ENCODE measurements around the gene PAQR5.

DNA sequence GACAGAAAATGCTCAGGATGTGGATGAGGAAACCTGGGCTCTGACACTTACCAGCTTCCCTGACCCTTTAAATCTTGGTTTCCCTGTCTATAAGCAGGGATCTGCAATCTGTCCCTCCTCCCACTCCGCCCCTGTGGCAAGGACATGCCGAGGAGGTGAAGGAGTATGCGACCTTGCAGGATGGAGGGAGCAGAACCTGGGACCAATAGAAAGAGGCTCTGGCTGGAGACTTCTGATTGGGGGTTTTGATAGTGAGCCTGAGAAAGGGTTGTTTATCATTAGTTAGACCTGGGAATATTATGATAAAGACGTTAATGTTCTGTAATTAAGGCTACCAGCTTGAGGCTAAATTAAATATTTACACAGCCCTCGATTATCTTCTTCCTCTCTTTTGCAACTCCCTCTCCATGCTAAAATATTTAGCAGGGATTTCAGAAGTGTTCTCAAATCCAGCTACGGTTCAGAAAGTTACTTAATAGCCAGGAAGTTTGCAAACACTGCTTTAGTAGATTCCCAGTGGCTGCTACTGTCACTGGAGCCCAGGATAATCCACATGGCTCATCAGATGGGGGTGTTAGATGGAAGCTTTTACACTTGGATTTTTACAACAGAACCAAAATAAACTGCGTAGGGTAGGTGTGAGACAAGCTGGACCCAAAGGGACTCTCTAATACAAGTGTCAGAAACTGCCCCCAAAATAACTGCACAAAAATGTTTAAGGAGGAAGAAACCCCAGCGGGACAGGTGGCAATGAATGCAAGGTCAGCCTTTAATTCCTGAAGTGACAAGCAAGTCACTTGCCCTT is 9.2 kb upstream of the PAQR5 start:
- no peak for TF ChIP-seq ARHGAP35 (IDR thresholded peaks at IDR 0.05; ENCODE audit: partially characterized antibody)
- TF ChIP-seq CBX5 (IDR thresholded peaks at IDR 0.05; ENCODE audit: borderline replicate concordance, low read depth), result no peak
- no peak for TF ChIP-seq HNRNPL (IDR thresholded peaks at IDR 0.05; ENCODE audit: low read depth, low read length)
- TF ChIP-seq, protein P1, sequence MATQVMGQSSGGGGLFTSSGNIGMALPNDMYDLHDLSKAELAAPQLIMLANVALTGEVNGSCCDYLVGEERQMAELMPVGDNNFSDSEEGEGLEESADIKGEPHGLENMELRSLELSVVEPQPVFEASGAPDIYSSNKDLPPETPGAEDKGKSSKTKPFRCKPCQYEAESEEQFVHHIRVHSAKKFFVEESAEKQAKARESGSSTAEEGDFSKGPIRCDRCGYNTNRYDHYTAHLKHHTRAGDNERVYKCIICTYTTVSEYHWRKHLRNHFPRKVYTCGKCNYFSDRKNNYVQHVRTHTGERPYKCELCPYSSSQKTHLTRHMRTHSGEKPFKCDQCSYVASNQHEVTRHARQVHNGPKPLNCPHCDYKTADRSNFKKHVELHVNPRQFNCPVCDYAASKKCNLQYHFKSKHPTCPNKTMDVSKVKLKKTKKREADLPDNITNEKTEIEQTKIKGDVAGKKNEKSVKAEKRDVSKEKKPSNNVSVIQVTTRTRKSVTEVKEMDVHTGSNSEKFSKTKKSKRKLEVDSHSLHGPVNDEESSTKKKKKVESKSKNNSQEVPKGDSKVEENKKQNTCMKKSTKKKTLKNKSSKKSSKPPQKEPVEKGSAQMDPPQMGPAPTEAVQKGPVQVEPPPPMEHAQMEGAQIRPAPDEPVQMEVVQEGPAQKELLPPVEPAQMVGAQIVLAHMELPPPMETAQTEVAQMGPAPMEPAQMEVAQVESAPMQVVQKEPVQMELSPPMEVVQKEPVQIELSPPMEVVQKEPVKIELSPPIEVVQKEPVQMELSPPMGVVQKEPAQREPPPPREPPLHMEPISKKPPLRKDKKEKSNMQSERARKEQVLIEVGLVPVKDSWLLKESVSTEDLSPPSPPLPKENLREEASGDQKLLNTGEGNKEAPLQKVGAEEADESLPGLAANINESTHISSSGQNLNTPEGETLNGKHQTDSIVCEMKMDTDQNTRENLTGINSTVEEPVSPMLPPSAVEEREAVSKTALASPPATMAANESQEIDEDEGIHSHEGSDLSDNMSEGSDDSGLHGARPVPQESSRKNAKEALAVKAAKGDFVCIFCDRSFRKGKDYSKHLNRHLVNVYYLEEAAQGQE (IDR thresholded peaks at IDR 0.05; ENCODE audit: borderline replicate concordance), result no peak
- TF ChIP-seq, protein P1 (CRISPR knock-in tag; IDR thresholded peaks at IDR 0.05; ENCODE audit: low read depth), result no peak
- TF ChIP-seq, protein P2, sequence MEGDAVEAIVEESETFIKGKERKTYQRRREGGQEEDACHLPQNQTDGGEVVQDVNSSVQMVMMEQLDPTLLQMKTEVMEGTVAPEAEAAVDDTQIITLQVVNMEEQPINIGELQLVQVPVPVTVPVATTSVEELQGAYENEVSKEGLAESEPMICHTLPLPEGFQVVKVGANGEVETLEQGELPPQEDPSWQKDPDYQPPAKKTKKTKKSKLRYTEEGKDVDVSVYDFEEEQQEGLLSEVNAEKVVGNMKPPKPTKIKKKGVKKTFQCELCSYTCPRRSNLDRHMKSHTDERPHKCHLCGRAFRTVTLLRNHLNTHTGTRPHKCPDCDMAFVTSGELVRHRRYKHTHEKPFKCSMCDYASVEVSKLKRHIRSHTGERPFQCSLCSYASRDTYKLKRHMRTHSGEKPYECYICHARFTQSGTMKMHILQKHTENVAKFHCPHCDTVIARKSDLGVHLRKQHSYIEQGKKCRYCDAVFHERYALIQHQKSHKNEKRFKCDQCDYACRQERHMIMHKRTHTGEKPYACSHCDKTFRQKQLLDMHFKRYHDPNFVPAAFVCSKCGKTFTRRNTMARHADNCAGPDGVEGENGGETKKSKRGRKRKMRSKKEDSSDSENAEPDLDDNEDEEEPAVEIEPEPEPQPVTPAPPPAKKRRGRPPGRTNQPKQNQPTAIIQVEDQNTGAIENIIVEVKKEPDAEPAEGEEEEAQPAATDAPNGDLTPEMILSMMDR (IDR thresholded peaks at IDR 0.05 in 2 of 3, conservative IDR thresholded peaks at IDR 0.05 in 1 of 3; ENCODE audit: insufficient read depth in 2 of 3, low read depth in 1 of 3, low read length in 3 of 3), result no peak
- TF ChIP-seq POLR2AphosphoS5 (IDR thresholded peaks at IDR 0.05; ENCODE audit: control insufficient read depth, insufficient read depth, low read depth, low read length), result no peak
- TF ChIP-seq ZNF41 (CRISPR knock-in tag; conservative IDR thresholded peaks at IDR 0.05), result no peak
- TF ChIP-seq FOXK1 (CRISPR knock-in tag; IDR thresholded peaks at IDR 0.05; ENCODE audit: borderline replicate concordance), result no peak
- TF ChIP-seq, protein P3, sequence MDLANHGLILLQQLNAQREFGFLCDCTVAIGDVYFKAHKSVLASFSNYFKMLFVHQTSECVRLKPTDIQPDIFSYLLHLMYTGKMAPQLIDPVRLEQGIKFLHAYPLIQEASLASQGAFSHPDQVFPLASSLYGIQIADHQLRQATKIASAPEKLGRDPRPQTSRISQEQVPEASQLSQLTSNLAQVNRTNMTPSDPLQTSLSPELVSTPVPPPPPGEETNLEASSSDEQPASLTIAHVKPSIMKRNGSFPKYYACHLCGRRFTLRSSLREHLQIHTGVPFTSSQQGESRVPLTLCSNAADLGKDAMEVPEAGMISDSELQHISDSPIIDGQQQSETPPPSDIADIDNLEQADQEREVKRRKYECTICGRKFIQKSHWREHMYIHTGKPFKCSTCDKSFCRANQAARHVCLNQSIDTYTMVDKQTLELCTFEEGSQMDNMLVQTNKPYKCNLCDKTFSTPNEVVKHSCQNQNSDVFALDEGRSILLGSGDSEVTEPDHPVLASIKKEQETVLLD (IDR thresholded peaks at IDR 0.05), result no peak
- TF ChIP-seq CHD2 (IDR thresholded peaks at IDR 0.05; ENCODE audit: low read depth, low read length), result no peak
- TF ChIP-seq, protein P4, sequence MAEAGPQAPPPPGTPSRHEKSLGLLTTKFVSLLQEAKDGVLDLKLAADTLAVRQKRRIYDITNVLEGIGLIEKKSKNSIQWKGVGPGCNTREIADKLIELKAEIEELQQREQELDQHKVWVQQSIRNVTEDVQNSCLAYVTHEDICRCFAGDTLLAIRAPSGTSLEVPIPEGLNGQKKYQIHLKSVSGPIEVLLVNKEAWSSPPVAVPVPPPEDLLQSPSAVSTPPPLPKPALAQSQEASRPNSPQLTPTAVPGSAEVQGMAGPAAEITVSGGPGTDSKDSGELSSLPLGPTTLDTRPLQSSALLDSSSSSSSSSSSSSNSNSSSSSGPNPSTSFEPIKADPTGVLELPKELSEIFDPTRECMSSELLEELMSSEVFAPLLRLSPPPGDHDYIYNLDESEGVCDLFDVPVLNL (CRISPR knock-in tag; IDR thresholded peaks at IDR 0.05; ENCODE audit: low read depth), result no peak
- no peak for TF ChIP-seq CBFB (CRISPR knock-in tag; IDR thresholded peaks at IDR 0.05)
